Mucosa of descending colon (tissue), 3 donors: ENCODE data around the gene SLC19A2. TPM values are rescaled to one million over a fixed set of nuclear protein-coding genes. Genes with fewer than 3 reads are reported as not detected.

Experiments used
- ATAC-seq: fragments of 200-7000 bp; cut with Tn5 transposase; one replicate; pipeline ENCODE4 v1.9.1; 2020; ENCODE audit warnings: mild to moderate bottlenecking, moderate library complexity
- DNase-seq, 3 donors: peaks; one replicate each; pipeline ENCODE4 v3.0.0-alpha.2; 2020
- H3K36me3 ChIP-seq: fragments of 200-600 bp; one replicate; pipeline ENCODE4 v1.8.0; 2021; ENCODE audit warnings: low read depth, mild to moderate bottlenecking
- H3K4me1 ChIP-seq: fragments of 200-600 bp; one replicate; pipeline ENCODE4 v1.8.0; 2021; ENCODE audit warnings: low read depth, mild to moderate bottlenecking
- H3K4me3 ChIP-seq: fragments of 200-600 bp; one replicate; pipeline ENCODE4 v1.8.0; 2021; ENCODE audit warnings: mild to moderate bottlenecking
- H3K9me3 ChIP-seq: fragments of 200-600 bp; one replicate; pipeline ENCODE4 v1.8.0; 2021; ENCODE audit warnings: mild to moderate bottlenecking
- intact Hi-C, 2 donors: fragments of 100-400 bp; cut with DNase I in 1 of 2; cut with micrococcal nuclease in 1 of 2; formaldehyde crosslinking; loops; one replicate each; pipeline versions ENCODE4 v1.11.0 to v1.11.1; 2022; cut with DNase I, micrococcal nuclease
- total RNA-seq, 3 donors: library from RNA; stranded (reverse); fragmentation: NEBNext Ultra II Directional in 2 of 3; extraction: Animal tissue kit (Norgen Biotek cat#: 25700) in 2 of 3; gene quantifications; one replicate each; pipeline versions ENCODE4 v1.2.1 to v1.2.4, GENCODE V29; 2021 to 2023
- TF ChIP-seq, protein P1 (sequence below): fragments of 200-600 bp; IDR thresholded peaks from one replicate; pipeline ENCODE4 v1.8.0; 2022; ENCODE audit warnings: antibody characterized with exemption, mild to moderate bottlenecking
- donor health status: DM: no; HTN: no; CAD: no; lungs with moderate emphysema.
- donor health status: DM: no; HTN: no; CAD: no.
- donor health status: DM: no; HTN: yes; CAD: no.

Gene SLC19A2
- total RNA-seq, 3 donors from 2014 or later: 5.5 to 11.1 (median 7.3) TPM

- no peaks in the 10 kb centered on the region for H3K36me3 ChIP-seq
- H3K4me3 ChIP-seq: no peak overlapping the region
- DNase-seq (peak in 1 of 3 donors; percentile 9), ATAC-seq (peak; percentile 51)
- intact Hi-C loops: no loop called here
- no peaks in the 10 kb centered on the region for H3K9me3 ChIP-seq
- H3K4me1 ChIP-seq: no peaks in the 10 kb centered on the region
- TF ChIP-seq, protein P1, sequence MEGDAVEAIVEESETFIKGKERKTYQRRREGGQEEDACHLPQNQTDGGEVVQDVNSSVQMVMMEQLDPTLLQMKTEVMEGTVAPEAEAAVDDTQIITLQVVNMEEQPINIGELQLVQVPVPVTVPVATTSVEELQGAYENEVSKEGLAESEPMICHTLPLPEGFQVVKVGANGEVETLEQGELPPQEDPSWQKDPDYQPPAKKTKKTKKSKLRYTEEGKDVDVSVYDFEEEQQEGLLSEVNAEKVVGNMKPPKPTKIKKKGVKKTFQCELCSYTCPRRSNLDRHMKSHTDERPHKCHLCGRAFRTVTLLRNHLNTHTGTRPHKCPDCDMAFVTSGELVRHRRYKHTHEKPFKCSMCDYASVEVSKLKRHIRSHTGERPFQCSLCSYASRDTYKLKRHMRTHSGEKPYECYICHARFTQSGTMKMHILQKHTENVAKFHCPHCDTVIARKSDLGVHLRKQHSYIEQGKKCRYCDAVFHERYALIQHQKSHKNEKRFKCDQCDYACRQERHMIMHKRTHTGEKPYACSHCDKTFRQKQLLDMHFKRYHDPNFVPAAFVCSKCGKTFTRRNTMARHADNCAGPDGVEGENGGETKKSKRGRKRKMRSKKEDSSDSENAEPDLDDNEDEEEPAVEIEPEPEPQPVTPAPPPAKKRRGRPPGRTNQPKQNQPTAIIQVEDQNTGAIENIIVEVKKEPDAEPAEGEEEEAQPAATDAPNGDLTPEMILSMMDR: no peak
Observed at GRCh38 chr1:169443923-169444322, 41.8 kb downstream of the SLC19A2 start.

DNA sequence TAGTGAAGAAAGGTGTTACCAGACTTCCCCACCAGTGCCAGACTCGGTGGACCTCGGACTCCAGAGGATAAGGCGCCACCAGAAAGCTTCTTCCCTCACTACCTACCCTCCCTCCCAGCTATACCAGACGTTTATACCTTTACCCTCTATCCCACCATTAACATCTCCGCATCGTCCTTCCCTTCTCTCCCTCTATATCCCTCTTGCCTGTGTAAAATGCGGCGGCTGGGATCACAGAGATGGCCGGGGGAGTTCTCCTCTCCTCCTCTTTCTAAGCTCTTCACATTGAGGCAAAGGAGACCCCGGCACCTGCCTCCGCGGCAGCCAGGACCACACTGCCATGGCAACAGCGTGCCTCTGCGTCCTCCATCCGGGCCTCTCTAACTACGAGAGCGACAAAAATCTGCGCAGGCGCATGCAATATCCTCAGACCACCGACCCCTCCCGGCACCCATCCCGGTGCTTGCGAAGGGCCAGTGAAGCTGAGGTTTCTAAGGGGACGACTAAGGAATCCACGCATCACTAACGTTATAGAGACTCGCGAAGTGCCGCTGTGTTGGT, 58.6 kb downstream of the SLC19A2 start, which contains the start of gene CCDC181:
TSS of gene CCDC181 (minus strand) at position 394 of the 561 bp plus-strand sequence. CDS start 2,547 bp downstream, outside the sequence.
- ATAC-seq (peak; percentile 24), DNase-seq (no peak)
- Histone ChIP-seq H3K4me3 (no peak within 1 kb of the TSS), H3K4me1 (peaks cover 6% of the 10 kb centered on the region), H3K36me3 (no peaks in the 10 kb centered on the region), H3K9me3 (no peaks in the 10 kb centered on the region)
- TF ChIP-seq, protein P1: no peak
- intact Hi-C loops: no loop called here

DNA sequence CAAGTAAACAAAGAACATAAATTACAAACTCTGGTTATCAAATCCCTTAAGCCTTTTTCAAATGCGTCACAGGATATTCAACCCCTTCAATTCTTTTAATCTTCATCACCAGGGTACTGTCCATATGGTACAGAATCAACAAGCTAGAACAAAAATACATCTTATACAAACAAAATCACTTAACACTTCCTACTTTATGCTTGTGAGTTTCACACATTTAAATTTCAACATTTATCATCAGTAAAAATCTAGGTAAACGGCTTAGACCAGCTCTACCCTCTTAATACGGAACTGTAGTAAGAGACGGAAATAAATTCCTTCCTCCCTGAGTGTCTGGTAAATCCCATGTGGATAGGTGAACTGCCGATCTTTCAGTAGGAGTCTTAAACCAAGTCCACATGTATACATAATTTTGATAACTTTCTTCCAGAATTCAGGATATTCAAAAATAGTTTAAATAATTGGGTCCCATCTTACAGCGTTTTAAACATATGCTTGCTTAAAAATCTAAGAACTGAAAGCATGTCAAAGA, 59.5 kb downstream of the SLC19A2 start:
- TF ChIP-seq, protein P1: no peak
- Histone ChIP-seq H3K4me1 (peaks cover 6% of the 10 kb centered on the region), H3K4me3 (no peak overlapping the region), H3K36me3 (no peaks in the 10 kb centered on the region), H3K9me3 (no peaks in the 10 kb centered on the region)
- ATAC-seq (no peak), DNase-seq (no peak)
- intact Hi-C loops: no loop called here

DNA sequence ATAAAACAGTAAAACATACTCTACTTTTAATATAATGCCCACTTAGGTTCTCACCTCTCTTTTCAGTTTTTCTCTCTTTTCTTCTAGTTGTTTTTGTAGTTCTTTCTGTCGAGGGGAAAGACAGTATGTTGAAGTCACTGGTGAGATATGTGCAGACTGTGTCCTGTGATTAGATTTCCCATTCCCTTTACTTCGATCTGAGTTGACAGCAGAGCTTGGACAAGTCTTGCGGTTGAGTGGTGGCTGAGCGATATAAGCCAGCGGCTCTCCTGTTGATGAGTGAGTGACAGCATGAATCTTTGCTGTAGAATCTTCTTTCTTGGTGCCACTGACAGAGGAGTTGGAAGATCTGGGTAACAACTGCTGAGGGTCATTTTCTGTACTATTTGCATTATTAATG, 64.4 kb downstream of the SLC19A2 start:
- TF ChIP-seq, protein P1: no peak
- ATAC-seq (no peak), DNase-seq (no peak)
- Histone ChIP-seq H3K4me1 (no peaks in the 10 kb centered on the region), H3K4me3 (no peak overlapping the region), H3K36me3 (no peaks in the 10 kb centered on the region), H3K9me3 (no peaks in the 10 kb centered on the region)
- intact Hi-C loops: no loop called here

- ATAC-seq (no peak), DNase-seq (no peak)
- Histone ChIP-seq H3K9me3 (peaks cover 11% of the 10 kb centered on the region), H3K4me3 (no peak overlapping the region), H3K36me3 (no peaks in the 10 kb centered on the region), H3K4me1 (no peaks in the 10 kb centered on the region)
- intact Hi-C loops: no loop called here
- TF ChIP-seq, protein P1: no peak
Observed at GRCh38 chr1:169414952-169415351, 70.8 kb downstream of the SLC19A2 start.

Other genes starting within 250 kb of the SLC19A2 start
- gene NME7, start 118.1 kb downstream of the SLC19A2 start, total RNA-seq: 10 to 100 TPM in 1 of 3 donors, 1 to 10 TPM in 2; 6.4 to 15.6 (median 7.2) TPM
- gene BLZF1, start 117.7 kb downstream of the SLC19A2 start, total RNA-seq: 10 to 100 TPM; 23.5 to 35.9 (median 30.8) TPM
- gene CCDC181, start 58.5 kb downstream of the SLC19A2 start, total RNA-seq: under 1 TPM; 0.23 to 0.76 (median 0.27) TPM
- gene F5, start 100.5 kb upstream of the SLC19A2 start, total RNA-seq: 1 to 10 TPM in 1 of 3 donors, under 1 TPM in 2; 0.44 to 2.5 (median 0.69) TPM
- gene SELP, start 144.2 kb upstream of the SLC19A2 start, total RNA-seq: 1 to 10 TPM; 1.9 to 4.2 (median 2.4) TPM
- 1 to 10 TPM in 1 of 3 donors, under 1 TPM in 2; 0.78 to 2.5 (median 0.92) TPM for gene SELL, start 225.7 kb upstream of the SLC19A2 start, total RNA-seq
- under 1 TPM; 0.35 to 0.67 (median 0.63) TPM for gene SELE, start 248.1 kb upstream of the SLC19A2 start, total RNA-seq